Keratinocyte (primary cell): Measurements from ENCODE around the gene CCSER1. TPM values are rescaled to one million over a fixed set of nuclear protein-coding genes. Genes with fewer than 3 reads are reported as not detected.

Experiments
- polyA plus RNA-seq, 5 experiments: library from polyadenylated mRNA; depleted of rRNA in 3 of 5; stranded (reverse) in 3 of 5; stranded (forward) in 1 of 5; unstranded in 1 of 5; fragments of >200 nt; gene quantifications; 1 replicate in 1 of 5; 2 replicates in 3 of 5; 3 replicates in 1 of 5; pipeline versions ENCODE4 v1.2.1 to v1.2.3, GENCODE V29; 2011 to 2012; ENCODE audit warnings: missing spikeins in 2 of 5, low read depth in 1 of 5, low replicate concordance in 1 of 5
- small RNA-seq, 3 experiments: library from RNA; depleted of rRNA; stranded (forward); fragments of <200 nt; gene quantifications; one replicate each; pipeline ENCODE3, GENCODE V24; 2012; ENCODE audit warnings: low read depth in 3 of 3, low replicate concordance in 1 of 3; ENCODE audit not compliant: insufficient read length in 3 of 3

Gene CCSER1
- polyA plus RNA-seq, 1 donor (not counting 4 experiments of a cell fraction or from before 2014, with no cell fraction given) = 1.2 TPM

Small RNAs within 50 kb of the gene (small RNA-seq; reads per million reads assigned to genes)
- gene AC093729.1 = 0 reads per million in 3 experiments
- 0 reads per million in 3 experiments for gene TMSB4XP8

Other genes with a start within 250 kb of the CCSER1 start
- gene MMRN1, start 232.5 kb upstream of the CCSER1 start, polyA plus RNA-seq = not detected in 3 replicates